H1 (cell line): Measurements from ENCODE around the gene RELN. TPM values are rescaled to one million over a fixed set of nuclear protein-coding genes. Genes with fewer than 3 reads are reported as not detected.

Experiments used
- CTCF ChIA-PET: fragments of 300-600 bp; sonication (Branson Sonifier 250); formaldehyde crosslinking; loops from one replicate; lab custom pipeline; 2021; ENCODE audit not compliant: partially characterized antibody; lab: Charles Lee
- POLR2A ChIA-PET: fragments of 300-600 bp; sonication (Branson Sonifier 250); formaldehyde crosslinking; loops from one replicate; lab custom pipeline; 2021; ENCODE audit warnings: inconsistent platforms; ENCODE audit not compliant: partially characterized antibody; lab: Charles Lee
- DNase-seq, 2 experiments: peaks; one replicate each; pipeline versions ENCODE4 v3.0.0 to v3.0.0-alpha.2; 2010 to 2022; ENCODE audit warnings: low spot score in 2 of 2, low read depth in 1 of 2, mixed read lengths in 1 of 2
- FAIRE-seq: peaks from 2 replicates; lab custom pipeline; 2011; peaks lifted over from hg19 to GRCh38; lab: Jason Lieb, UNC
- H2AFZ ChIP-seq: 2 replicates; pipeline ENCODE4 v1.8.1; 2012; ENCODE audit warnings: low read length, inconsistent platforms
- H2AK5ac ChIP-seq: 2 replicates; pipeline ENCODE4 v1.6.1; 2013; ENCODE audit warnings: low read depth, low read length
- H2BK120ac ChIP-seq: replicated peaks from 2 replicates; pipeline ENCODE3; 2013; ENCODE audit warnings: low read depth, low read length, inconsistent platforms
- H2BK12ac ChIP-seq: 2 replicates; pipeline ENCODE4 v1.6.1; 2013; ENCODE audit warnings: low read depth, low read length
- H2BK15ac ChIP-seq: 2 replicates; pipeline ENCODE4 v1.6.1; 2013; ENCODE audit warnings: low read length
- H2BK20ac ChIP-seq: 2 replicates; pipeline ENCODE4 v1.6.1; 2013; ENCODE audit warnings: low read length
- H2BK5ac ChIP-seq: 2 replicates; pipeline ENCODE4 v1.6.1; 2013; ENCODE audit warnings: low read depth, low read length
- H3K14ac ChIP-seq: 2 replicates; pipeline ENCODE4 v1.6.1; 2013; ENCODE audit warnings: inconsistent platforms; ENCODE audit not compliant: insufficient read length
- H3K18ac ChIP-seq: 2 replicates; pipeline ENCODE4 v1.6.1; 2013; ENCODE audit warnings: low read length; ENCODE audit errors: extremely low read depth
- H3K23ac ChIP-seq: 2 replicates; pipeline ENCODE4 v1.6.1; 2013; ENCODE audit warnings: inconsistent platforms; ENCODE audit not compliant: insufficient read length
- H3K23me2 ChIP-seq: 2 replicates; pipeline ENCODE4 v1.6.1; 2013; ENCODE audit warnings: low read depth, low read length
- H3K27ac ChIP-seq: 2 replicates; pipeline ENCODE4 v1.6.1; 2011; ENCODE audit warnings: low read depth, low read length, inconsistent platforms
- H3K27me3 ChIP-seq, 4 experiments: replicated peaks in 1 of 4; 1 replicate in 1 of 4; 2 replicates in 3 of 4; pipeline versions ENCODE4 v1.6.1 to v1.8.1; 2011 to 2013; ENCODE audit warnings: low read length in 3 of 4, mild to moderate bottlenecking in 3 of 4, inconsistent platforms in 2 of 4, mixed read lengths in 2 of 4, moderate library complexity in 1 of 4; ENCODE audit not compliant: control insufficient read depth in 3 of 4, insufficient read depth in 3 of 4; ENCODE audit errors: extremely low read depth in 1 of 4
- H3K36me3 ChIP-seq, 4 experiments: 2 replicates each; pipeline versions ENCODE4 v1.6.1 to v1.8.1; 2011 to 2013; ENCODE audit warnings: mild to moderate bottlenecking in 4 of 4, low read length in 3 of 4, moderate library complexity in 2 of 4, control low read depth in 1 of 4, inconsistent platforms in 1 of 4; ENCODE audit not compliant: insufficient read depth in 4 of 4, control insufficient read depth in 2 of 4
- H3K4ac ChIP-seq: replicated peaks from 2 replicates; pipeline ENCODE3; 2013; ENCODE audit warnings: low read length, low read depth, mixed read lengths, inconsistent platforms; ENCODE audit not compliant: insufficient read length
- H3K4me1 ChIP-seq, 4 experiments: replicated peaks in 1 of 4; 1 replicate in 1 of 4; 2 replicates in 3 of 4; pipeline versions ENCODE4 v1.6.1 to v1.8.1; 2011 to 2013; ENCODE audit warnings: low read length in 3 of 4, inconsistent platforms in 2 of 4, mixed read lengths in 1 of 4; ENCODE audit not compliant: insufficient read depth in 4 of 4, control insufficient read depth in 3 of 4
- H3K4me2 ChIP-seq, 2 experiments: 2 replicates each; pipeline versions ENCODE4 v1.6.1 to v1.8.1; 2011 to 2013; ENCODE audit warnings: low read depth in 2 of 2, low read length in 2 of 2, control low read depth in 1 of 2, inconsistent platforms in 1 of 2, mild to moderate bottlenecking in 1 of 2; ENCODE audit not compliant: insufficient read depth in 1 of 2
- H3K4me3 ChIP-seq, 4 experiments: fragments of 200-600, 300-600 bp in 1 of 4; sonication (generic), shearing (Covaris generic), sonication (Bioruptor Twin) in 1 of 4; 2 replicates each; pipeline versions ENCODE4 v1.5.1 to v1.8.1; 2011 to 2016; ENCODE audit warnings: low read length in 4 of 4, low read depth in 3 of 4, control low read depth in 2 of 4, inconsistent platforms in 2 of 4, mild to moderate bottlenecking in 2 of 4, mixed read lengths in 1 of 4, moderate library complexity in 1 of 4; ENCODE audit not compliant: insufficient read depth in 2 of 4; ENCODE audit errors: extremely low read depth in 1 of 4
- H3K56ac ChIP-seq: replicated peaks from 2 replicates; pipeline ENCODE3; 2013; ENCODE audit warnings: low read depth, mild to moderate bottlenecking, mixed read lengths, low read length, inconsistent platforms; ENCODE audit not compliant: insufficient read length
- H3K79me1 ChIP-seq: 2 replicates; pipeline ENCODE4 v1.6.1; 2013; ENCODE audit warnings: low read depth, low read length, control low read depth
- H3K79me2 ChIP-seq, 2 experiments: 2 replicates each; pipeline versions ENCODE4 v1.6.1 to v1.8.1; 2012 to 2013; ENCODE audit warnings: low read length in 2 of 2, mild to moderate bottlenecking in 2 of 2, inconsistent platforms in 1 of 2; ENCODE audit not compliant: insufficient read depth in 2 of 2, control insufficient read depth in 1 of 2
- H3K9ac ChIP-seq, 4 experiments: replicated peaks in 1 of 4; 1 replicate in 1 of 4; 2 replicates in 3 of 4; pipeline versions ENCODE4 v1.6.1 to v1.8.1; 2011 to 2013; ENCODE audit warnings: low read depth in 3 of 4, low read length in 3 of 4, control low read depth in 2 of 4, mild to moderate bottlenecking in 2 of 4, moderate library complexity in 2 of 4, inconsistent platforms in 1 of 4; ENCODE audit errors: extremely low read depth in 1 of 4
- H3K9me3 ChIP-seq, 2 experiments: 2 replicates each; pipeline versions ENCODE4 v1.6.1 to v1.8.1; 2012 to 2013; ENCODE audit warnings: mild to moderate bottlenecking in 2 of 2, moderate library complexity in 2 of 2, control low read depth in 1 of 2, inconsistent platforms in 1 of 2, low read depth in 1 of 2, low read length in 1 of 2, mixed read lengths in 1 of 2; ENCODE audit not compliant: insufficient read depth in 2 of 2
- H4K20me1 ChIP-seq, 2 experiments: replicated peaks in 1 of 2; 2 replicates each; pipeline versions ENCODE3 to v1.8.1; 2011 to 2013; ENCODE audit warnings: inconsistent platforms in 2 of 2, low read length in 2 of 2, mild to moderate bottlenecking in 1 of 2; ENCODE audit not compliant: insufficient read depth in 2 of 2, control insufficient read depth in 1 of 2
- H4K5ac ChIP-seq: 2 replicates; pipeline ENCODE4 v1.6.1; 2013; ENCODE audit warnings: low read length, low read depth, mixed read lengths, inconsistent platforms; ENCODE audit not compliant: insufficient read length
- H4K8ac ChIP-seq: 2 replicates; pipeline ENCODE4 v1.8.0; 2013; ENCODE audit warnings: mild to moderate bottlenecking, moderate library complexity, low read length, inconsistent platforms; ENCODE audit not compliant: insufficient read depth; ENCODE audit errors: extremely low read depth
- H4K91ac ChIP-seq: replicated peaks from 2 replicates; pipeline ENCODE3; 2013; ENCODE audit warnings: low read length, mixed read lengths, inconsistent platforms; ENCODE audit not compliant: insufficient read length
- KDM1A ChIP-seq: fragments of 200-600, 300-600 bp; sonication (generic); IDR thresholded peaks from 2 replicates; pipeline ENCODE4 v1.7.1; 2016; ENCODE audit warnings: mild to moderate bottlenecking, low read length, borderline replicate concordance
- NANOG ChIP-seq: IDR thresholded peaks from 2 replicates; pipeline ENCODE4 v1.6.1; 2011; ENCODE audit warnings: low read length, low read depth, mild to moderate bottlenecking, inconsistent platforms; ENCODE audit not compliant: insufficient read depth, poor library complexity, severe bottlenecking
- SIX5 ChIP-seq: IDR thresholded peaks from 2 replicates; pipeline ENCODE4 v1.6.1; 2011; ENCODE audit warnings: mild to moderate bottlenecking, low read depth, low read length
- TEAD4 ChIP-seq: IDR thresholded peaks from 2 replicates; pipeline ENCODE4 v1.6.1; 2012; ENCODE audit warnings: low read depth, low read length, inconsistent platforms, mixed read lengths
- WGBS, 2 experiments: shearing (Covaris generic) in 1 of 2; methylation state at CpG; one replicate each; pipeline versions ENCODE4 v1.1.6 to v1.1.7; 2013 to 2015; ENCODE audit warnings: low lambda C conversion rate in 2 of 2, mixed read lengths in 2 of 2, inconsistent platforms in 1 of 2, low coverage in 1 of 2, missing lambda C conversion rate in 1 of 2; ENCODE audit not compliant: insufficient replicate concordance in 2 of 2, insufficient coverage in 1 of 2, insufficient read length in 1 of 2; ENCODE audit errors: extremely low coverage in 1 of 2, missing lambda C conversion rate in 1 of 2; 5-methylcytosine and 5-hydroxymethylcytosine counted together
- polyA plus RNA-seq, 7 experiments: library from polyadenylated mRNA; depleted of rRNA in 3 of 7; stranded (reverse) in 5 of 7; unstranded in 2 of 7; fragments of >200 nt in 5 of 7; fragments of 200-250 nt in 2 of 7; gene quantifications; 1 replicate in 5 of 7; 2 replicates in 1 of 7; 4 replicates in 1 of 7; pipeline versions ENCODE4 v1.2.1 to v1.2.3, GENCODE V29; 2011 to 2013; ENCODE audit warnings: missing spikeins in 2 of 7, mixed read lengths in 2 of 7
- total RNA-seq: library from RNA; stranded (reverse); fragmentation: NEBNext Ultra II Directional; extraction: Animal tissue kit (Norgen Biotek cat#: 25700); gene quantifications from 2 replicates; pipeline ENCODE4 v1.2.1, GENCODE V29; 2021
- TF ChIP-seq, protein P1 (sequence below): IDR thresholded peaks from 2 replicates; pipeline ENCODE4 v1.6.1; 2011; ENCODE audit warnings: low read depth, mild to moderate bottlenecking, low read length; ENCODE audit not compliant: insufficient read depth

RELN gene
- total and polyA plus RNA-seq, 2 of the 8 experiments (the other 6 are each of a cell fraction or from before 2014, with no cell fraction given) = 0.03 to 0.07 TPM

DNA sequence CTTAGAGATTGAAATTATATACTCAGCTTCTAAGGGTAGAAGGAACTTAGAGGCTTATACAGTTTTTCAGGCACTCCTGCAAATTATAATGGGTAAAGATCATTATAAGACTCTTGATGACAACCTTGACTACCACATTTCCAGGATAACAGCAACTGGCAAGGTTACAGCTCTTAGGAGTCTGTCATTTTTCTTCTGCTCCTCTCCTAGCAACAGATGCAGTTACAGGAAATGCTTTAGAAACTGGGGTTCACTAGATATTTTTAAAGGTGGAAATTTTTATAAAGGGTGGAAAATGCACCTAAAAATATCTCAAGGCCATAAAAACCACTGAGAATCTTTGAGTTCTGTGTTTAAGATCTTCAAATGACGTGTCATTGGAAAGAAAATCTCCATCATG lies 185.8 kb downstream of the RELN start:
- POLR2A ChIA-PET = no interaction called here
- H3K4me2 ChIP-seq = no peak overlapping the region
- H2BK5ac ChIP-seq = no peak overlapping the region
- H3K4me1 ChIP-seq = no peaks in the 10 kb centered on the region
- H4K5ac ChIP-seq = no peak overlapping the region
- no peak overlapping the region for H2BK15ac ChIP-seq
- no peak overlapping the region for H3K56ac ChIP-seq
- no peak overlapping the region for H3K4ac ChIP-seq
- DNase-seq = no peak
- no peak overlapping the region for H2AFZ ChIP-seq
- H4K8ac ChIP-seq = no peak overlapping the region
- WGBS, 2 experiments = 80% methylated on average over 1 of the region's 1 CpG; no CpG with 5 or more reads in 1 of the 2 experiments
- H3K9me3 ChIP-seq = no peaks in the 10 kb centered on the region
- H3K79me1 ChIP-seq = no peaks in the 10 kb centered on the region
- H3K27me3 ChIP-seq = no peaks in the 10 kb centered on the region
- H4K91ac ChIP-seq = no peak overlapping the region
- no peak overlapping the region for H2BK12ac ChIP-seq
- no peaks in the 10 kb centered on the region for H3K23me2 ChIP-seq
- H2BK20ac ChIP-seq = no peak overlapping the region
- H3K4me3 ChIP-seq = no peak overlapping the region
- H3K14ac ChIP-seq = no peak overlapping the region
- no peak overlapping the region for H3K23ac ChIP-seq
- H2BK120ac ChIP-seq = no peak overlapping the region
- no peak overlapping the region for H3K18ac ChIP-seq
- H3K9ac ChIP-seq = no peak overlapping the region
- no peak for FAIRE-seq
- CTCF ChIA-PET = no interaction called here
- no peaks in the 10 kb centered on the region for H3K36me3 ChIP-seq
- no peak overlapping the region for H3K27ac ChIP-seq
- H2AK5ac ChIP-seq = no peak overlapping the region
- no peaks in the 10 kb centered on the region for H3K79me2 ChIP-seq
- H4K20me1 ChIP-seq = no peaks in the 10 kb centered on the region
- TF ChIP-seq SIX5 = no peak
- no peak for TF ChIP-seq NANOG
- TF ChIP-seq, protein P1, sequence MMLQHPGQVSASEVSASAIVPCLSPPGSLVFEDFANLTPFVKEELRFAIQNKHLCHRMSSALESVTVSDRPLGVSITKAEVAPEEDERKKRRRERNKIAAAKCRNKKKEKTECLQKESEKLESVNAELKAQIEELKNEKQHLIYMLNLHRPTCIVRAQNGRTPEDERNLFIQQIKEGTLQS = no peak
- TF ChIP-seq KDM1A = no peak
- TF ChIP-seq TEAD4 = no peak
